BE2C (cell line): ENCODE measurements around the gene NT5C1A.

Source experiments
- DNase-seq: peaks from one replicate; pipeline ENCODE4 v3.0.0-alpha.2; 2020
- H3K27me3 ChIP-seq: fragments of 250-450 bp; sonication (Bioruptor Pico); 2 replicates; pipeline ENCODE4 v1.5.1; 2020; ENCODE audit warnings: mild to moderate bottlenecking
- H3K36me3 ChIP-seq: fragments of 250-450 bp; sonication (Bioruptor Pico); 2 replicates; pipeline ENCODE4 v1.5.1; 2020; ENCODE audit warnings: mild to moderate bottlenecking
- H3K4me1 ChIP-seq: fragments of 250-450 bp; sonication (Bioruptor Pico); 2 replicates; pipeline ENCODE4 v1.5.1; 2020
- H3K4me3 ChIP-seq: 2 replicates; pipeline ENCODE4 v1.5.1; 2011; ENCODE audit warnings: low read depth, low read length
- H3K9me3 ChIP-seq: fragments of 250-450 bp; sonication (Bioruptor Pico); 2 replicates; pipeline ENCODE4 v1.5.1; 2020
- TF ChIP-seq, protein P1 (sequence below): IDR thresholded peaks from 2 replicates; pipeline ENCODE4 v1.5.1; 2012; ENCODE audit warnings: mild to moderate bottlenecking, low read depth, low read length

Gene NT5C1A

GRCh38 chr1:39691383-39692151 is 19.7 kb upstream of the NT5C1A start, which contains the start of gene HPCAL4:
TSS of gene HPCAL4 (minus strand) at chr1:39691433. CDS start at chr1:39684603, 6,830 bp downstream.
- H3K27me3 ChIP-seq, result no peaks in the 10 kb centered on the region
- peak; percentile 87 for DNase-seq
- H3K4me3 ChIP-seq, result peak within 1 kb of the TSS; percentile 56
- TF ChIP-seq, protein P1, sequence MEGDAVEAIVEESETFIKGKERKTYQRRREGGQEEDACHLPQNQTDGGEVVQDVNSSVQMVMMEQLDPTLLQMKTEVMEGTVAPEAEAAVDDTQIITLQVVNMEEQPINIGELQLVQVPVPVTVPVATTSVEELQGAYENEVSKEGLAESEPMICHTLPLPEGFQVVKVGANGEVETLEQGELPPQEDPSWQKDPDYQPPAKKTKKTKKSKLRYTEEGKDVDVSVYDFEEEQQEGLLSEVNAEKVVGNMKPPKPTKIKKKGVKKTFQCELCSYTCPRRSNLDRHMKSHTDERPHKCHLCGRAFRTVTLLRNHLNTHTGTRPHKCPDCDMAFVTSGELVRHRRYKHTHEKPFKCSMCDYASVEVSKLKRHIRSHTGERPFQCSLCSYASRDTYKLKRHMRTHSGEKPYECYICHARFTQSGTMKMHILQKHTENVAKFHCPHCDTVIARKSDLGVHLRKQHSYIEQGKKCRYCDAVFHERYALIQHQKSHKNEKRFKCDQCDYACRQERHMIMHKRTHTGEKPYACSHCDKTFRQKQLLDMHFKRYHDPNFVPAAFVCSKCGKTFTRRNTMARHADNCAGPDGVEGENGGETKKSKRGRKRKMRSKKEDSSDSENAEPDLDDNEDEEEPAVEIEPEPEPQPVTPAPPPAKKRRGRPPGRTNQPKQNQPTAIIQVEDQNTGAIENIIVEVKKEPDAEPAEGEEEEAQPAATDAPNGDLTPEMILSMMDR, result no peak
- H3K4me1 ChIP-seq, result no peaks in the 10 kb centered on the region
- no peaks in the 10 kb centered on the region for H3K36me3 ChIP-seq
- H3K9me3 ChIP-seq, result no peaks in the 10 kb centered on the region

- no peak for DNase-seq
- TF ChIP-seq, protein P1, result no peak
- H3K27me3 ChIP-seq, result no peaks in the 10 kb centered on the region
- peak overlapping the region; percentile 56 for H3K4me3 ChIP-seq
- no peaks in the 10 kb centered on the region for H3K4me1 ChIP-seq
- H3K36me3 ChIP-seq, result no peaks in the 10 kb centered on the region
- H3K9me3 ChIP-seq, result no peaks in the 10 kb centered on the region
Measured at GRCh38 chr1:39690794-39691382, 19.0 kb upstream of the NT5C1A start.

DNA sequence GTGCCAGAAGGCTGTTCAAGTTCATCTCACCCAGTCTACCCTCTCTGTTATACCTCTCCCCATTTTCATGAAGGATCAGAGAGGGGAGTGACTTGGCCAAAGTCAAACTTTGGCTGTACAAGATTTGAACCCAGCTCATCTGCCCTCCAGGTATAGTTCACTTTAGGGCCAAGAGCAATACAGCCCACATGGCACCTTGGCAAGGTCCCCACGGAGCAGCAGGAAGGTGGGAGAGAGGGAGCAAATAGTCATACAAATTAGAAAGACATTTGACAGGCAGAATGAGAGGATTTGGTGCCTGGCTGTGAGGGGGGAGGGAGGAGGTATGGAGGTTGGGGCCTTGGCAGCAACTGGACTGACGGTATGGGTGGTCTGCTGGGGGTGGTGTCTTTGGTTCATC is 18.3 kb upstream of the NT5C1A start:
- Histone ChIP-seq H3K4me3 (no peak overlapping the region), H3K4me1 (no peaks in the 10 kb centered on the region), H3K9me3 (no peaks in the 10 kb centered on the region), H3K36me3 (no peaks in the 10 kb centered on the region), H3K27me3 (no peaks in the 10 kb centered on the region)
- no peak for DNase-seq
- TF ChIP-seq, protein P1, result no peak

DNA sequence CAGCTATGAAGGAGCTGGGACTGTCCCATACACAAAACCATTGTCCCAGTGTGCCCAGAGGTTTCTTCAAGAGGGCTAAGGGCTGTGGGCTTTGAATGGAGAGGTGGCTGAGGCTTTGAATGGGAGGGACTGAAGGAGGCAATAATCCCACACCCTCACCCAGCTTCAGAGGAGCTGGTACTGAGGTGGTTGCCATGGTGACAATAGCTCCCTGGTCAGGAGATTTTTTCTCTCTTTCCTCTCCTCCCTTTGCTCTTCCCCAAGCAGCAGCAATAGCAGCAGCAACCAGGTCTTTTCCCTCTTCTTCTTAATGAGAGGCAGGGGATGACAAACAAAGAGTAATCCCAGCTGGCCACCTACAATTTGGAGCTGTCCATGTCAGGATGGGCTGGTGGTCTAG is 17.7 kb upstream of the NT5C1A start:
- Histone ChIP-seq H3K36me3 (no peaks in the 10 kb centered on the region), H3K4me3 (no peak overlapping the region), H3K4me1 (no peaks in the 10 kb centered on the region), H3K27me3 (no peaks in the 10 kb centered on the region), H3K9me3 (no peaks in the 10 kb centered on the region)
- TF ChIP-seq, protein P1, result no peak
- DNase-seq, result no peak

GRCh38 chr1:39689214-39689613 is 17.3 kb upstream of the NT5C1A start:
- Histone ChIP-seq H3K4me3 (no peak overlapping the region), H3K27me3 (no peaks in the 10 kb centered on the region), H3K9me3 (no peaks in the 10 kb centered on the region), H3K36me3 (no peaks in the 10 kb centered on the region), H3K4me1 (no peaks in the 10 kb centered on the region)
- TF ChIP-seq, protein P1, result no peak
- no peak for DNase-seq

GRCh38 chr1:39688706-39689105 is 16.8 kb upstream of the NT5C1A start:
- no peaks in the 10 kb centered on the region for H3K4me1 ChIP-seq
- no peak overlapping the region for H3K4me3 ChIP-seq
- TF ChIP-seq, protein P1, result no peak
- H3K36me3 ChIP-seq, result no peaks in the 10 kb centered on the region
- no peaks in the 10 kb centered on the region for H3K27me3 ChIP-seq
- DNase-seq, result no peak
- H3K9me3 ChIP-seq, result no peaks in the 10 kb centered on the region
